Measurements from ENCODE around the gene FAM153A.
"Not testable (repeated sequence)": the region's sequence is repeated elsewhere in the genome, so short reads cannot be mapped to it uniquely, and the experiment has no call there.

The FAM153A gene

GRCh38 chr5:177782792-177783633 is at the start of gene FAM153A:
Gene FAM153A (minus strand): TSS chr5:177782899.
- not testable (repeated sequence) for H3K27ac ChIP-seq

GRCh38 chr5:177832287-177832686 is 49.6 kb upstream of the FAM153A start:
- H3K27ac ChIP-seq, result not testable (repeated sequence)

GRCh38 chr5:177826073-177826472 is 43.4 kb upstream of the FAM153A start:
- H3K27ac ChIP-seq, result not testable (repeated sequence)

DNA sequence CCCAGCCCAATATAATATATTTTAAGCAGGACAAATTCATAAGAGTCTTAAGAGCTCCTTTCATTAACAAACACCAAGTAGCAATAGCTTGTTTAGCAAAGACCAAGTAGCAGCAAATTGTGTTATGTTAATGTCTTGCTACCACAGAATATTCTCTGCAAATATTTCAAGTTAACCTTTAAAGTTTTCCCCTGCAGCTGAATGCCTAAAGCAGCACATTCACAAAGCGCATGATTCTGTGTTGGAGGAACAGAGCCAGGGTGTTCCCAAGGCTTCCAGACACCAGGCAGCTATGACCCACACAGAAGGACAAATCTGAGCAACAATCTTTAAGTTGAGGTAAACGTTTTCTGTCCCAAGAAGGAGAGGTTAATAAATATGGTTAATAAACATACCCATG is 42.1 kb upstream of the FAM153A start:
- H3K27ac ChIP-seq, result not testable (repeated sequence)

DNA sequence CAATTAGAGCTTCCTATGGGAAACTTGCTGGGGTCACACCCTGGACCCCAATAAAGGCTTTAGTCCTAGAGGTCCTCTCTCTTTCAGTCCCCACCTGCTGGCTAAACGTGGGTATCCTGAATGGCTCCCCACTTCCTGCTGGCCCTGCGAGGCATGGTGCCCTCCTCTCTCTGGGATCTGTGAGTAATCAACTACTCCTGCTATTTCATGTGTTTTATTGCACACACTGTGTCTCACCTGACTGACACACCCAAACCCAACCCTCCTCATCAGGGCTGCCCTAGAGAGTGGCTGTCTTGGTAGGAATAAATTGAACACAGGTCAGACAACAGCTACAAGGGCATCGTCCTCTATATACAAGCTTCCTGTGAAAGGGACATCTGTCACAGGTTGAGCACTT is 39.8 kb upstream of the FAM153A start:
- H3K27ac ChIP-seq, result not testable (repeated sequence)

- H3K27ac ChIP-seq, result not testable (repeated sequence)
These were observed 37.0 kb upstream of the FAM153A start for GRCh38 chr5:177819664-177820063.

DNA sequence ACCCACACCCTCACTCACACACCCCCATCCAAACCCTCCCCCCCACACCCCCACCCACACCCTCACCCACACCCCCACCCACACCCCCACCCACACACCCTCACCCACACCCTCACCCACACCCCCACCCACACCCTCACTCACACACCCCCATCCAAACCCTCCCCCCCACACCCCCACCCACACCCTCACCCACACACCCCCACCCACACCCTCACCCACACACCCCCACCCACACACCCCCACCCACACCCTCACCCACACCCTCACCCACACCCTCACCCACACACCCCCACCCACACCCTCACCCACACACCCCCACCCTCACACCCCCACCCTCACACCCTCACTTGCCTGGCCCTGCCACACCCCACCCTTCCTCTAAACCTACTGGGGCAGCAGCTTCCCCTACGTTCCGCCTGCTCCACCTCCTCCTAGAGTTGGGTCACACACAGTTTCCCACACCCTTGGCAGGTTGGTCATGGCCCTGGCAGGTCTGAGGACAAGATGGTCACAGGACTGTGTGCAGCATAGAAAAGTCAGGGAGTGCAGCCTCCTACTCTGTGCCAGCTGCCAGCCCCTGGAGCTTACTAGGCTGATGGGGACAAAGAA is 30.2 kb upstream of the FAM153A start:
- not testable (repeated sequence) for H3K27ac ChIP-seq

- H3K27ac ChIP-seq, result not testable (repeated sequence)
These were observed 29.6 kb upstream of the FAM153A start for GRCh38 chr5:177812160-177812743.

GRCh38 chr5:177809209-177809913 is 26.7 kb upstream of the FAM153A start:
- not testable (repeated sequence) for H3K27ac ChIP-seq

- not testable (repeated sequence) for H3K27ac ChIP-seq
These were observed 25.7 kb upstream of the FAM153A start for GRCh38 chr5:177808420-177808819.

DNA sequence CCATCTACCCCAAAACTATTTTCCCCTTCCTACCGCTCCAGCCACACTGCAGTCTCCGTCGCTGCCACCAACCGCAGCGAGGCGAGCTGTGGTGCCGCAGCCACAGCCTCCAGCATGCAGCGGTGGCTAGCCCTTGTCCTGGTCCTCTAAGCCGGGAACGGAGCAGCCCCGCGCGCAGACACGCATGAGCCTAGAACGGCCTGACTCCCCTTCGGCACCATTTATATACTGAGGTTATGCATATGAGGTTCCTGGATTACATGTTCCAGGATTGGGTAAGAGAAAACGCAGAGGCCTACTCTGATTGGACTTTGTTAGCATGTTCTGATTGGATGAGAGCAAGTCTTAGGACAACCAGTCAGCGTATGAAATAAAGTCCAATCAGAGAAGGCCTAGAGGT is 24.6 kb upstream of the FAM153A start:
- H3K27ac ChIP-seq, result not testable (repeated sequence)

GRCh38 chr5:177801427-177801826 is 18.7 kb upstream of the FAM153A start:
- not testable (repeated sequence) for H3K27ac ChIP-seq

GRCh38 chr5:177798237-177798840 is 15.6 kb upstream of the FAM153A start:
- not testable (repeated sequence) for H3K27ac ChIP-seq

DNA sequence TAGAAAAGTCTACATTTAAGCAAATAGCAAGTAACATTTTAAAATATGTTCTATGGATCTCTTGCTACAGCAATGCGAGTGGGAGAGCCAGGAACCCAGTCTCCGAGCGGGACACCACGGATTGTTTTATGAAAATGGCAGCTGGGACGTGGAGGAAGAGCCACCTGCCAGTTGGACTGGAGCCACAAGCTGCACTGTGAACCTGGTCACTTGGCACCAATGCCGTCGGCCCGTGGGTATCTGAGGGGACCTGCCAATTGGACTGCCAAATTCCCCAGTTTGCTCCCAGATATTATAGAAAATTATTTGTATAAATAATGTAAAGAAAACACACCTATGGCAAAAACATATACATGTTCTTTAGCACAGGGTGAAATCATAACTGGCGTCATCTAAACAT is 10.6 kb upstream of the FAM153A start:
- H3K27ac ChIP-seq, result not testable (repeated sequence)

- not testable (repeated sequence) for H3K27ac ChIP-seq
These were observed 8.9 kb upstream of the FAM153A start for GRCh38 chr5:177791649-177792048.

DNA sequence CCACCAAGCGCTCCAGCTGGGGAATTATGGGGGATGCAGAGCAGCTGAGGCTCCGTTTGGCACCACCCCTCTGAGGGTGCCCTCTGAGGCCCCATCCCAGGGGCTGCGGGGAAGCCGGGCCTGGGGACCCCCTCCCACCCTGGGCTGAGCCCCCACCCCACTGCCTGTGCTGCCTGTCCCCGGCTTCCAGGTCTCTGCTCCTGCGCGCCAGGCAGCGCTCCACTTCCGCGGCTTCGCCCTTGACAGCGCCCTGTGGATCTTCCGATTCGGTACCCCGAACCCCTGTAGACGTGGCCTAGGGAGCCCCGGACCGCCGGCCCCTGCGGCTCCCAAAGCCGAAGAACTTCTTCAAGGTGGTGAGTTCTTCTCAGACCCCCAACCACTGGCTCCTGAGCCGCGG is 530 bp downstream of the FAM153A start:
- H3K27ac ChIP-seq, result not testable (repeated sequence)

DNA sequence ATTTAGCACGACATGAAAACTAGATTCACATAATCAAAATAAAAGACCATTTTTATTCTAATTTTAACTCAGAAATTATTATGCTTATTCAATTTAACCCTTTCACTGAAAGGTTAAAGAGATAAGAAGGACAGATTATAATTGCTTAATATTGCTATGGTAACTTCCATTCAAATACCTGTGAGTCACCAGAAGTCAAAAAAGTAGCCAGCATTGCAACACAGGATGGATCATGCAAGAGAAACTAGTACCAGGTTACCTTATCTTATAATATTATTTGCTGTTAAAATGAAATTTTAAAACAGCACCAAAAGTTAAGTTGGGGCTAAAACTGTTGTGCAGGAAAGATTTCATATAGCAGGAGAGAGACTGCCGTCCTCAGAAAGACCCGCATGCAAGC is 11.5 kb downstream of the FAM153A start:
- not testable (repeated sequence) for H3K27ac ChIP-seq

DNA sequence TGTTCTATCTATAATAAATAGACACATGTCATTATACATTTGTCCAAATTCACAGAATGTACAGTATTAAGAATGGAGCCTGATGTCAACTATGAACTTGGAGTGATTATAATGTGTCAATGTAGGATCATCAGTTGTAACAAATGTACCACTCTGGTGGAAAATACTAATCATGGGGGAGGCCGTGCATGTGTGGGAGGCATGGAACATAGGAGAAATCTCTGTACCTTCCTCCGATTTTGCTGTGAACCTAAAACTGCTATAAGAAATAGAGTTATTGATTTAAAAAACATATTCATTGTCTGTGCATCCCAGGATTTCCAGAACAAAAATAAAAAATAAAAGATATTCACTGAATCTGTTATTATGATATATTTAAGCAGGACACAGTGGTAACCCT is 12.1 kb downstream of the FAM153A start:
- H3K27ac ChIP-seq, result not testable (repeated sequence)

- H3K27ac ChIP-seq, result not testable (repeated sequence)
These were observed 18.8 kb downstream of the FAM153A start for GRCh38 chr5:177763737-177764508.

DNA sequence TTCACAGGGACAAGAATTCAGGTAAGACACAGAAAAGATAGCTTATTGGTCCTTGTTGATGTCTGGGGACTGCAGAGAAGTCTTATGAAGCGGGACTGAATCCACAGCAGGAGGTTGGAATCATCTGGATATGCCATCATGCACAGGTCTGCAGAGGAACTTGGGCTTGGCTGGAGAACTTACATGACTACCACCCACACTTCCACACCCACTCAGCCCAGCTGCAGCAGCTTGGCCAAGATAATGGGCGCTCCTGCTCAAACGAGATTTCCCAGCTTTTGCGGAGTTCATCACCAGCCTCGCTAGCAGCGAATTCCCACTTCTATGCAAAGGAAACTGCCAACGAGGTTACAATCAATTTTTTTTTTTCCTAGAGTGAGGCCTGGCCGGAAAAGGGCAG is 21.7 kb downstream of the FAM153A start:
- not testable (repeated sequence) for H3K27ac ChIP-seq

DNA sequence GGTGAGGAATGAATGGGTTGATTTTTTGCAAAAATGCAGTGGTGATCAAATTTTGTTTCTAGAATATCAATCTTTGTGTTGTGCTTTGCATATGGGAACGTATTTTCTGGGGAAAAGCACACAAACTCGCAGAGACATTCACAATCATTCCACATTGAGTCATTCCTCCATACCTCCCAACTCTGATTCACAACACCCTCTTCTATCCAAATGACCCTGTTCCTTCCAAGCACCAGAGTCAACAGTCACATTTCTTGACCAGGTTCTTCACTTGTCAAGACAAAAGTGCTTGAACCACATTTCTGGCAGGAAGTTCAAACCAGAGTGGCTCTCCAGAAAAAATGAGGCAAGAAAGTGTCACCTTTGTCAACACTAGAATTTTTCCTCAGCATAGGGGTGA is 35.3 kb downstream of the FAM153A start:
- H3K27ac ChIP-seq, result not testable (repeated sequence)
